HG03039 (cell line): ENCODE measurements around the gene SMYD2.

Experiments used
- ATAC-seq: cut with Tn5 transposase; IDR thresholded peaks from one replicate; pipeline ENCODE4 v1.9.1; 2021; ENCODE audit warnings: mild to moderate bottlenecking, moderate library complexity; ENCODE audit not compliant: unreplicated experiment

Gene SMYD2

DNA sequence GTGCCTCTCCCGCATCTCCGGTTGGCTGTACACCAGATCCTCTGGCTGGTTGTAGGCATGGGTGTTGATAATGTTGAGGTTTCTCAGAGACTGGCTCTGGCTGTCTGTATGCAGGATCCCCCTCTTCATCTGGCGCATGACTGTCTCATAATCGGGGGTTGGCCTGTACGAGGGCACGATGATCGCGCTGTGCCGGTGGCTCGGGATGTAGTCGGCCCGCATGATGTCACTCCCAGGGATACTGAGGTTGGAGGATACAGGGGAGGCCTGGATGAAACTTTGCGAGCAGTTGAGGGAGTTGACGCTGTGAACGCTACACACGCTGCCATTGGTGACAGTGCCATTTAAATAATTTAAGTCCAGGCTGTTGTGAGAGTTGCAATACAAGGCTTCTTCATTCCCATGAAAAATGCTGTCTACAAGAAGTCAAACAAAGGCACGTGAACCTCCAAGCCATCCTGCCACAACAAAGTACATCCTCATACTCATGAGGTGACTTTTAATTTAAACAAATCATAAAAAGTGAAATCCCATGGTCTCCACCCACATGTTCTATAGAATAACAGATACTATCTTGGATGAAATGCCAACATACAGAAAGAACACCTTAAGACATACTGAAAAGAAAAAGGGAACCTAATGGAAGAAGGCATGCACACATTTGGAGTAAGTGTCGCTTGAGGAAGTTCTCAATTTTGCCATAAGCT, 103.6 kb downstream of the SMYD2 start:
- ATAC-seq: no peak

- ATAC-seq: no peak
Observed at GRCh38 chr1:214385428-214385827, 104.5 kb downstream of the SMYD2 start.

DNA sequence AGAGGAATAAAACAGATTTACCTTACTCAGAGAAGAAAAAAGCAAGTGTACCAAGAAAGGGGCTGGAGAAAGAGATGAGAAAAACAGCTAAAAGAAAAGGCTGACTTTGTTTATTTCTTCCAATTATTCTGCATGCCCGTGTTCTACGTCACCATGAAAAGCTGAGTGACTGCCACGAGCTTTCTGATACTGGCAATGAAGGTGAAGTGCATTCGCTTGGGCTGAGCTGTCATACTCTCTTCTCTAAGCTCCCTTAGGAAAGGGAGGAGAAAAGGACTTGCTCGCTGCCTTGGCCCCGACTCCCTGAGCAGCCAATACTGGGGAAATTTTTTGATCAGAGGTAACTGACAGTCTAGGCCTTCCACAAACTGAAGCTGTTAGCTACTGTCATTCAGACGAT, 105.4 kb downstream of the SMYD2 start:
- ATAC-seq: no peak
